ENCODE data around the gene PHACTR1. TPM values are rescaled to one million over a fixed set of nuclear protein-coding genes. Genes with fewer than 3 reads are reported as not detected.

Gene PHACTR1
- total and polyA plus RNA-seq, 9 of the 15 experiments (the other 6 are each of a cell fraction or from before 2014, with no cell fraction given), result 11.5 to 32.6 (median 22.0) TPM

- H3K27ac ChIP-seq (ENCODE audit: extremely low read depth, low read depth, low read length), result no peak overlapping the region
- H3K9ac ChIP-seq (ENCODE audit: insufficient read depth in 1 of 2, low read depth in 2 of 2, low read length in 2 of 2), result no peak overlapping the region
- POLR2A ChIA-PET, result interaction anchor here (0.9 to 1.4 kb wide), 2 partner anchors 9 to 48 kb away, joined by 3 to 4 read pairs; no protein-coding TSS in a partner anchor
- H3K9me1 ChIP-seq (ENCODE audit: control insufficient read depth, insufficient read depth, low read length), result no peaks in the 10 kb centered on the region
- no peak for TF ChIP-seq ADNP (tag; IDR thresholded peaks at IDR 0.05)
- TF ChIP-seq, protein P1, sequence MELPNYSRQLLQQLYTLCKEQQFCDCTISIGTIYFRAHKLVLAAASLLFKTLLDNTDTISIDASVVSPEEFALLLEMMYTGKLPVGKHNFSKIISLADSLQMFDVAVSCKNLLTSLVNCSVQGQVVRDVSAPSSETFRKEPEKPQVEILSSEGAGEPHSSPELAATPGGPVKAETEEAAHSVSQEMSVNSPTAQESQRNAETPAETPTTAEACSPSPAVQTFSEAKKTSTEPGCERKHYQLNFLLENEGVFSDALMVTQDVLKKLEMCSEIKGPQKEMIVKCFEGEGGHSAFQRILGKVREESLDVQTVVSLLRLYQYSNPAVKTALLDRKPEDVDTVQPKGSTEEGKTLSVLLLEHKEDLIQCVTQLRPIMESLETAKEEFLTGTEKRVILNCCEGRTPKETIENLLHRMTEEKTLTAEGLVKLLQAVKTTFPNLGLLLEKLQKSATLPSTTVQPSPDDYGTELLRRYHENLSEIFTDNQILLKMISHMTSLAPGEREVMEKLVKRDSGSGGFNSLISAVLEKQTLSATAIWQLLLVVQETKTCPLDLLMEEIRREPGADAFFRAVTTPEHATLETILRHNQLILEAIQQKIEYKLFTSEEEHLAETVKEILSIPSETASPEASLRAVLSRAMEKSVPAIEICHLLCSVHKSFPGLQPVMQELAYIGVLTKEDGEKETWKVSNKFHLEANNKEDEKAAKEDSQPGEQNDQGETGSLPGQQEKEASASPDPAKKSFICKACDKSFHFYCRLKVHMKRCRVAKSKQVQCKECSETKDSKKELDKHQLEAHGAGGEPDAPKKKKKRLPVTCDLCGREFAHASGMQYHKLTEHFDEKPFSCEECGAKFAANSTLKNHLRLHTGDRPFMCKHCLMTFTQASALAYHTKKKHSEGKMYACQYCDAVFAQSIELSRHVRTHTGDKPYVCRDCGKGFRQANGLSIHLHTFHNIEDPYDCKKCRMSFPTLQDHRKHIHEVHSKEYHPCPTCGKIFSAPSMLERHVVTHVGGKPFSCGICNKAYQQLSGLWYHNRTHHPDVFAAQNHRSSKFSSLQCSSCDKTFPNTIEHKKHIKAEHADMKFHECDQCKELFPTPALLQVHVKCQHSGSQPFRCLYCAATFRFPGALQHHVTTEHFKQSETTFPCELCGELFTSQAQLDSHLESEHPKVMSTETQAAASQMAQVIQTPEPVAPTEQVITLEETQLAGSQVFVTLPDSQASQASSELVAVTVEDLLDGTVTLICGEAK (IDR thresholded peaks at IDR 0.05), result peak; percentile 80
- TF ChIP-seq, protein P1 (CRISPR knock-in tag; IDR thresholded peaks at IDR 0.05), result no peak
- H3K36me3 ChIP-seq (ENCODE audit: control insufficient read depth, insufficient read depth, low read length), result no peaks in the 10 kb centered on the region
- no peaks in the 10 kb centered on the region for H3K79me2 ChIP-seq (ENCODE audit: control insufficient read depth, insufficient read depth, low read length)
- no peak for FAIRE-seq
- H2AFZ ChIP-seq (ENCODE audit: low read depth, low read length), result no peak overlapping the region
- no peak overlapping the region for H3K4me2 ChIP-seq (ENCODE audit: insufficient read depth, low read length)
- H3K4me1 ChIP-seq (replicated peaks in 1 of 2; ENCODE audit: control insufficient read depth in 2 of 2, insufficient read depth in 2 of 2, low read length in 2 of 2), result no peaks in the 10 kb centered on the region
- intact Hi-C loops (cut with micrococcal nuclease) (no loop called here), in situ Hi-C loops (cut with MboI) (no loop called here)
- DNase-seq (ENCODE audit: extremely low read depth in 1 of 4, low spot score in 3 of 4), result no peak
- CTCF ChIA-PET (ENCODE audit: low intra/inter-chr PET ratio), result no interaction called here
- no peaks in the 10 kb centered on the region for H4K20me1 ChIP-seq (replicated peaks; ENCODE audit: control insufficient read depth, insufficient read depth, low read length)
- H3K9me3 ChIP-seq (replicated peaks; ENCODE audit: control insufficient read depth, insufficient read depth, low read depth, low read length), result no peaks in the 10 kb centered on the region
- peaks cover 4 to 5% of the 10 kb centered on the region in 2 experiments; a peak in 2 of 5 replicates for H3K27me3 ChIP-seq (ENCODE audit: control insufficient read depth in 2 of 2, insufficient read depth in 2 of 2, low read length in 2 of 2)
- 0% methylated on average over 2 of the region's 2 CpGs for WGBS (ENCODE audit: insufficient coverage, low coverage, missing lambda C conversion rate)
- H3K4me3 ChIP-seq, result no peak overlapping the region
- no peak for ATAC-seq
- no TSS peak for BruUV-seq (replicated peaks)
Measured at GRCh38 chr6:13139119-13139518, 422.6 kb downstream of the PHACTR1 start.
